Neuronal stem cell (in vitro differentiated cells): ENCODE data around the gene COX11.

ENCODE experiments used
- DNase-seq: peaks from one replicate; pipeline ENCODE4 v3.0.0-alpha.2; 2013; ENCODE audit warnings: low spot score
- H2AFZ ChIP-seq: one replicate; pipeline ENCODE4 v1.6.1; 2013; ENCODE audit warnings: mild to moderate bottlenecking, low read length, inconsistent platforms
- H2AK5ac ChIP-seq: 2 replicates; pipeline ENCODE4 v1.6.1; 2013; ENCODE audit warnings: low read depth, mild to moderate bottlenecking, inconsistent platforms, low read length, moderate library complexity, mixed read lengths
- H2BK120ac ChIP-seq: 2 replicates; pipeline ENCODE4 v1.6.1; 2013; ENCODE audit warnings: low read depth, mild to moderate bottlenecking, inconsistent platforms, low read length, moderate library complexity, mixed read lengths
- H2BK12ac ChIP-seq: one replicate; pipeline ENCODE4 v1.6.1; 2013; ENCODE audit warnings: low read length, inconsistent platforms
- H2BK15ac ChIP-seq: 2 replicates; pipeline ENCODE4 v1.6.1; 2013; ENCODE audit warnings: mild to moderate bottlenecking, low read length, inconsistent platforms, mixed read lengths
- H2BK5ac ChIP-seq: one replicate; pipeline ENCODE4 v1.6.1; 2013; ENCODE audit warnings: inconsistent platforms, mild to moderate bottlenecking, low read length, moderate library complexity
- H3K14ac ChIP-seq: one replicate; pipeline ENCODE4 v1.6.1; 2013; ENCODE audit warnings: low read length, inconsistent platforms
- H3K18ac ChIP-seq: 2 replicates; pipeline ENCODE4 v1.6.1; 2013; ENCODE audit warnings: low read length, inconsistent platforms
- H3K23ac ChIP-seq: 2 replicates; pipeline ENCODE4 v1.6.1; 2013; ENCODE audit warnings: low read depth, mild to moderate bottlenecking, mixed read lengths, low read length, inconsistent platforms; ENCODE audit not compliant: poor library complexity
- H3K27ac ChIP-seq: replicated peaks from 3 replicates; pipeline ENCODE4 v1.5.1; 2013; ENCODE audit warnings: low read length, inconsistent platforms
- H3K27me3 ChIP-seq, 3 experiments: 2 replicates each; pipeline ENCODE4 v1.6.1; 2013; ENCODE audit warnings: low read length in 3 of 3, mild to moderate bottlenecking in 2 of 3, inconsistent platforms in 1 of 3, low read depth in 1 of 3, mixed read lengths in 1 of 3, moderate library complexity in 1 of 3; ENCODE audit not compliant: control insufficient read depth in 3 of 3, insufficient read depth in 3 of 3
- H3K36me3 ChIP-seq, 2 donors: replicated peaks in 1 of 2; 2 replicates each; pipeline ENCODE4 v1.6.1; 2013; ENCODE audit warnings: low read length in 2 of 2; ENCODE audit not compliant: control insufficient read depth in 2 of 2, insufficient read depth in 2 of 2
- H3K4ac ChIP-seq: 2 replicates; pipeline ENCODE4 v1.6.1; 2013; ENCODE audit warnings: inconsistent platforms, mild to moderate bottlenecking, low read length, moderate library complexity
- H3K4me1 ChIP-seq, 2 donors: 1 replicate in 1 of 2; 2 replicates in 1 of 2; pipeline ENCODE4 v1.6.1; 2013; ENCODE audit warnings: low read length in 2 of 2, low read depth in 1 of 2; ENCODE audit not compliant: control insufficient read depth in 2 of 2, insufficient read depth in 1 of 2
- H3K4me2 ChIP-seq: one replicate; pipeline ENCODE4 v1.6.1; 2013; ENCODE audit warnings: mild to moderate bottlenecking, low read length, inconsistent platforms; ENCODE audit not compliant: insufficient read depth, poor library complexity, severe bottlenecking
- H3K4me3 ChIP-seq, 2 donors: 2 replicates each; pipeline ENCODE4 v1.5.1; 2013; ENCODE audit warnings: low read length in 2 of 2, mild to moderate bottlenecking in 2 of 2, inconsistent platforms in 1 of 2, moderate library complexity in 1 of 2
- H3K79me1 ChIP-seq: one replicate; pipeline ENCODE4 v1.6.1; 2013; ENCODE audit warnings: low read depth, mild to moderate bottlenecking, inconsistent platforms, low read length, moderate library complexity
- H3K9ac ChIP-seq: one replicate; pipeline ENCODE4 v1.6.1; 2013; ENCODE audit warnings: mild to moderate bottlenecking, low read depth, low read length, inconsistent platforms; ENCODE audit not compliant: poor library complexity
- H3K9me3 ChIP-seq, 2 donors: replicated peaks in 1 of 2; 2 replicates each; pipeline versions ENCODE3 to v1.6.1; 2013; ENCODE audit warnings: low read length in 2 of 2, mild to moderate bottlenecking in 2 of 2, inconsistent platforms in 1 of 2, low read depth in 1 of 2, mixed read lengths in 1 of 2, moderate library complexity in 1 of 2; ENCODE audit not compliant: control insufficient read depth in 2 of 2, insufficient read depth in 1 of 2
- H4K8ac ChIP-seq: one replicate; pipeline ENCODE4 v1.6.1; 2013; ENCODE audit warnings: low read depth, mild to moderate bottlenecking, inconsistent platforms, low read length, moderate library complexity
- H4K91ac ChIP-seq: one replicate; pipeline ENCODE4 v1.6.1; 2013; ENCODE audit warnings: low read length, low read depth, mild to moderate bottlenecking, inconsistent platforms; ENCODE audit not compliant: poor library complexity
- WGBS, 2 donors: extraction: QIAGEN DNeasy Blood & Tissue Kit; methylation state at CpG; one replicate each; pipeline ENCODE4 v1.1.7; 2013; ENCODE audit warnings: missing lambda C conversion rate in 2 of 2, mixed read lengths in 1 of 2; ENCODE audit not compliant: insufficient read length in 2 of 2, insufficient replicate concordance in 1 of 2; ENCODE audit errors: extremely low coverage in 2 of 2; 5-methylcytosine and 5-hydroxymethylcytosine counted together

The COX11 gene

DNA sequence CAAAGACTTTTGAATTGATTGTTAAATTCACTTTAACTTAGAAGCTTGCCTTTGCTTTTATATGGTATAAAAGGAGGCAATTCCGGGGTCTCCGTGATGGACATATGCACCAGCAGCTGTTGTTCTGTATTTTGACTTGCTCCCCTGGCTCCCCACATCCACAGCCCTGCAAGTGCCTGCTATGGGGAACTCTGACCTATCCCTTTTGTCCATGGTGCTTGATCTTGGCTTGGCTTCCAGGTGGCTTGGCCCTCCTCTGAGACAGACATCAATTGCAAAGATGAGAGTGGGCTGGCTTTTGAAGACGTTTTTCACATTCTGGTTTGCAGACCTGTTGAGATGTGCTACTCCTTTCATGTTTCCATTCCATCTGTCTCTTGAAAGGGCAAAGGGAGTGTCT, 40.9 kb downstream of the COX11 start:
- Histone ChIP-seq H2AK5ac (no peak overlapping the region), H2BK15ac (no peak overlapping the region)
- whole genome bisulfite sequencing, 2 donors = no CpG with 5 or more reads among the region's 3 CpGs

DNA sequence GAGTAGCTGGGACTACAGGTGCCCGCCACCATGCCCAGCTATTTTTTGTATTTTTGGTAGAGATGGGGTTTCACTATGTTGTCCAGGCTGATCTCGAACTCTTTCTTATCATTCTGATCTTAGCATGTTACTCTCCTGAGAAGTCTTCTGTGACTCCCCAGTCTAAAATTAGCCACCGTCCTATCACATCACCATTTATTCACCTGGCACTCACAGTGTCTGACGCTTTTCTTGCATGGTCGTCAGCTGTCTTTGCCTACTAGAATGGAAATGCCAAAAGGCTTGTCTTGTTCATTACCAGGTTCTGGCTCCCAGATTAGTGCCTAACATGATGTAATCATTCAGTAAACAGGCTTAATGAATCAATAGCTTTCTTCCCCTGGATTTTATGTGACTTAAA, 44.0 kb downstream of the COX11 start:
- no peak for DNase-seq
- Histone ChIP-seq H3K9me3 (no peaks in the 10 kb centered on the region), H2AK5ac (no peak overlapping the region), H2BK120ac (no peak overlapping the region), H3K4me2 (no peak overlapping the region), H3K4me3 (no peak overlapping the region), H2AFZ (no peak overlapping the region), H4K91ac (no peak overlapping the region), H3K23ac (no peak overlapping the region), H4K8ac (no peak overlapping the region), H2BK5ac (no peak overlapping the region), H3K9ac (no peak overlapping the region), H3K27me3 (no peaks in the 10 kb centered on the region), H3K14ac (no peak overlapping the region), H3K4me1 (peaks cover 0 to 3% of the 10 kb centered on the region in 2 donors), H3K36me3 (peaks cover 10% of the 10 kb centered on the region in 2 donors), H2BK12ac (no peak overlapping the region), H2BK15ac (no peak overlapping the region), H3K4ac (no peak overlapping the region), H3K27ac (no peak overlapping the region), H3K79me1 (no peaks in the 10 kb centered on the region), H3K18ac (no peak overlapping the region)
- no CpG with 5 or more reads among the region's 5 CpGs for WGBS, 2 donors

More for the DNA sequence above, 40.9 kb downstream of the COX11 start:
- H3K9me3 ChIP-seq = no peaks in the 10 kb centered on the region
- no peaks in the 10 kb centered on the region for H3K27me3 ChIP-seq
- H3K4me2 ChIP-seq = no peak overlapping the region
- H2BK120ac ChIP-seq = no peak overlapping the region
- H3K4me3 ChIP-seq = no peak overlapping the region
- no peak for DNase-seq
- H3K9ac ChIP-seq = no peak overlapping the region
- H3K36me3 ChIP-seq = peaks cover 14 to 23% of the 10 kb centered on the region in 2 donors
- H3K4me1 ChIP-seq = peaks cover 0 to 3% of the 10 kb centered on the region in 2 donors
- no peak overlapping the region for H3K18ac ChIP-seq
- H3K14ac ChIP-seq = no peak overlapping the region
- no peak overlapping the region for H4K91ac ChIP-seq
- H3K4ac ChIP-seq = no peak overlapping the region
- no peak overlapping the region for H2AFZ ChIP-seq
- no peaks in the 10 kb centered on the region for H3K79me1 ChIP-seq
- no peak overlapping the region for H4K8ac ChIP-seq
- no peak overlapping the region for H2BK12ac ChIP-seq
- H2BK5ac ChIP-seq = no peak overlapping the region
- no peak overlapping the region for H3K23ac ChIP-seq
- H3K27ac ChIP-seq = no peak overlapping the region

DNA sequence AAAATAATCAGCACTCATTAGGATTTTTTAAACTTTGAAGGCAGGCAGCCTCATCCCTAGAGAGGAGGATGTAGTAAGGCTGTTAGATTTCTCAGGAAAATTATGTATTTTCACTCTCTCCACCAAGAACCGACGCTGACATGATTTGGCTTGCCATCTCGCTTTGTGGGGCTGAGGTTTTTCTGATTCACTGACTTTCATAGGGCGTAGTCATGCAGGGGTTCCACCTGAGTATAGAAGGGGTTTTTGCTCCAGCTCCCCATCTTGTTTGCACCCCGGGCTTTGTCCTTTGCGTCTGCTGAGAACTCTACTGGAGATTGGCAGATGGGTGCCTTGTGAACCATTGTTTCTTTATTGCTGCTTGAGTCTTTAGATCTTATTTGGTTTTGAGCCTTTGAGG, 47.6 kb downstream of the COX11 start:
- Histone ChIP-seq H3K9ac (no peak overlapping the region), H2BK12ac (no peak overlapping the region), H2BK15ac (no peak overlapping the region), H3K18ac (no peak overlapping the region), H3K23ac (no peak overlapping the region), H3K4me3 (no peak overlapping the region), H3K4ac (no peak overlapping the region), H3K36me3 (peaks cover 15 to 42% of the 10 kb centered on the region in 2 donors), H2BK5ac (no peak overlapping the region), H2AFZ (no peak overlapping the region), H4K91ac (no peak overlapping the region), H3K4me1 (no peaks in the 10 kb centered on the region), H3K14ac (no peak overlapping the region), H2BK120ac (no peak overlapping the region), H3K4me2 (no peak overlapping the region), H3K9me3 (peaks cover 4 to 18% of the 10 kb centered on the region in 2 donors), H3K27ac (no peak overlapping the region), H2AK5ac (no peak overlapping the region), H4K8ac (no peak overlapping the region), H3K79me1 (no peaks in the 10 kb centered on the region), H3K27me3 (no peaks in the 10 kb centered on the region)
- whole genome bisulfite sequencing, 2 donors = no CpG with 5 or more reads among the region's 6 CpGs
- DNase-seq = no peak

DNA sequence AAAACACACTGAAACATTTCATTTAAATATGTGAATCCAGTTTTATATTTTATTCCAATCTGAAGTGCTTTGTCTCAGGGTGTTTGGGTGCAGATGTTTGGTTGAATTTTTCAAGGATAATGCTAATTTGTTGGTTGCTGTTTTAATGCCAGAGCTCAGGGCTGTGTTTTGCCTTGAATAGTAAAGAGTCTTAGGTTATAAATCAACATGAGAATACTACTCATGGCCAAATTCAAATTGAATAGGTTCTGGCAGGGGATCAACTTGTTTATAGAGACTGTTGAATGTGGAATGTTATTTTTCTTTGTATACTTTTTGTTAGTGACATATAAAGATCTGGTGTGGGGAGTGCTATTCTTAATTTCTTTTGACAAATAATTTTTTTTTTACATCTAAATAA, 49.0 kb downstream of the COX11 start:
- no peak overlapping the region for H3K4me3 ChIP-seq
- H3K27me3 ChIP-seq = no peaks in the 10 kb centered on the region
- no peak overlapping the region for H4K8ac ChIP-seq
- no peak overlapping the region for H4K91ac ChIP-seq
- H3K27ac ChIP-seq = no peak overlapping the region
- no peak for DNase-seq
- H3K18ac ChIP-seq = no peak overlapping the region
- peaks cover 6 to 21% of the 10 kb centered on the region in 2 donors for H3K9me3 ChIP-seq
- H3K9ac ChIP-seq = no peak overlapping the region
- no peak overlapping the region for H2AK5ac ChIP-seq
- no peaks in the 10 kb centered on the region for H3K4me1 ChIP-seq
- H2BK120ac ChIP-seq = no peak overlapping the region
- no peak overlapping the region for H3K4me2 ChIP-seq
- no peak overlapping the region for H3K4ac ChIP-seq
- no peak overlapping the region for H2BK15ac ChIP-seq
- no peak overlapping the region for H2BK12ac ChIP-seq
- H3K79me1 ChIP-seq = no peaks in the 10 kb centered on the region
- H3K14ac ChIP-seq = no peak overlapping the region
- no peak overlapping the region for H2AFZ ChIP-seq
- H3K23ac ChIP-seq = no peak overlapping the region
- no peak overlapping the region for H2BK5ac ChIP-seq
- H3K36me3 ChIP-seq = peaks cover 15 to 53% of the 10 kb centered on the region in 2 donors
